HG03460 (cell line): Measurements from ENCODE around the gene BLCAP.
"Not testable (repeated sequence)": the region's sequence is repeated elsewhere in the genome, so short reads cannot be mapped to it uniquely, and the experiment has no call there.

Source experiments
- ATAC-seq: cut with Tn5 transposase; IDR thresholded peaks from one replicate; pipeline ENCODE4 v1.9.1; 2021; ENCODE audit not compliant: unreplicated experiment

The BLCAP gene

DNA sequence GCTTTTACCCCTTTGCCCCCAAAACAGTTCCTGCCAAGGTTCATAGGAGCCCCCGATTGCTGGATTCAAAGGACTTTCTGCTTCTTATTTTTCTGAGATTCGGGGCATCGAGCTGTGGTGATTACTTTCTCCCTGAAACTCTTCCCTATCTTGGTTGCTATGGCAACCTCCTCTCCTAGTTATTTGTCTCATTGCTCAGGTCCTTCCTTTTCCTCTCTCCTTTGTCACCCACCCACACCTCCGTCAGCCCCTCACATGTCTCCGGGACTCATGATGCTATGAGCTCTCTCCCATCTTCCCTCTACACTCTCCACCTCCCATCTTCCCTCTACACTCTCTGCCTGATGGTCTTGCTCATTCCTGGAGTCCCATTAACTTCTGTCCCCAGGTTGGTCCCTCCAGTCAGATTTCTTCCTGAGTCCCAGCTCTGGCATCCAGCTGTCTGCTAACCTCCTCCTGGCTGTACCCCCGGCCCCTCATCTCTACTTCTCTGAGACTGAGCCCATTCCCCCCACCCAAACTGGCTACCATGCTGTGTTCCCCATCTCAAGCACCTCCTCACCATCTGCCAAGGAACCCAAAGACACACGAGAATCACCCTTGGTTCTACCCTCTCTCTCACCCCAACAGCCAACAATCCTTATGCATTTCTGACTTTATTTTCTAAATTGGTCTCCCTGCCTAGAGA, 36.9 kb downstream of the BLCAP start:
- ATAC-seq, result no peak

DNA sequence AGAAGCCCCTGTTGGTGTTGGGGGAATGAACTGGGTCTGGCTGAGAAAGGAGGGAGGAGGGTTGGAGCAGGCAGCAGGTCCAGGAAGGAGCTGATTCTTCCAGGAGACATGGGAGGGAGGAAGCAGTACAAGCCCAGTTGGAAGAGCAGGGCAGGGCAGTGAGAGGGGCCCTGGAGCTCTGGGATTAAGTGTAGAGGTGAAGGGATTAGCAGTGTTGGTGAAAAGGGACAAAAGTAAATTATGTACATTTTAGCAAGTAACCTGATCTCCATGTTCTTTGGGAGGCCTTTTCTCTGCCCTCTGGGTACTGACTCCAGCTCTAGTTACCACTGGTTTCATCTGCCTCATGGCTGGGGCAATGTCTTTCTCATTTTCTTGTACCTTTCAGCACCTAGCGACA, 41.5 kb downstream of the BLCAP start:
- not testable (repeated sequence) for ATAC-seq

DNA sequence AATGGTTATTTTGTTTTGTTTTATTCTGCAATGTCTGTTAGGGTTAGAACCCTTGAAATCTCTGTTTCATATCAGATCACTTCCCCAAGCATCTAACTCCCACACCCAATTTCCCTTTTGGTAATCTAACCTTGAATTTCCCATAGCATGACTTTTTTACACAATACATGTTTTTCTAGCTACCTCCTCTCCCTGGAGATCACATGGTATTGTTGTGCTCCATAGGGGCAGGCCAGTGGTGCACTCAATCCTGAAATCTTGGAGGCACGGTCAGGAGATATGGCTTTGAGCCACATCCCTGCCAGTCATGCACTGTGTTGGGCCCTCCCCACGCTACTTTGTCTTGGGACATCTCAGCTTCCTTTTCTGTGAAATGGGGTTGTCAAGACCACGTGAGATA, 43.3 kb downstream of the BLCAP start:
- no peak for ATAC-seq

DNA sequence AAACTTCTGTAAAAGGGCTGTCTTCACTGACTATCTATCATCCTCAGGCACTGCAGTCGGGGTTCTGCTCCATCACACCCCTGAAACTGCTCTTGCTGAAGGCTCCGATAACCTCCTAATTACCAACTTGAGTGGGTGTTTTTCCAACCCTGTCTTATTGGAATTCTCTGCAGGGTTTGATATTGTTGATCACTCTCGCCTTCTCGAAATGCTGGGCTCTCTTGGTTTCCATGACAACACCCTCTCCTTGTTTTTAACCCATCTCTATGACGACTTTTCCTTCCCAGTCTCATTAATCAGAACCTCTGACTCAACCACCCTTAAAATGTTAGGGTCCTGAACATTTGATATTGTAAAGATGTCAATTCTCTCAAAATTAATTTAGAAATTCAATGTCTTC, 46.1 kb downstream of the BLCAP start:
- no peak for ATAC-seq

DNA sequence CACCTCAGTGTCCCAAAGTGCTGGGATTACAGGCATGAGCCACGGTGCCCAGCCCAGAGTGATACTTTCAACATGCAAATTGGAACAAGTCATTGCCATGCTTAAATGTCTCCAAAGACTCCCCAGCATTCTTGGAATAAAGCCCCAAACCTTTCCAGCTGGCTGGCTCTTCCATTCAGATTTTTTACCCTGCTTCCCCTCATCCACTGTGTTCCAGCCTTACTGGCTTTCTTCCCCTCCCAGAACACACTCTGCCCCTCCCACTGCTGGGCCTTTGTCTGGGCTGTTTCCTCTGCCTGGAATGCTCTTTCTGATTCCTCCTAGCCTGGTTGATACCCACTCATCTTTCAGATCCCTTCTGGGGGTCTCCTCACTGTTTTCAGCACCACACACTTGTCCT, 46.8 kb downstream of the BLCAP start:
- no peak for ATAC-seq

DNA sequence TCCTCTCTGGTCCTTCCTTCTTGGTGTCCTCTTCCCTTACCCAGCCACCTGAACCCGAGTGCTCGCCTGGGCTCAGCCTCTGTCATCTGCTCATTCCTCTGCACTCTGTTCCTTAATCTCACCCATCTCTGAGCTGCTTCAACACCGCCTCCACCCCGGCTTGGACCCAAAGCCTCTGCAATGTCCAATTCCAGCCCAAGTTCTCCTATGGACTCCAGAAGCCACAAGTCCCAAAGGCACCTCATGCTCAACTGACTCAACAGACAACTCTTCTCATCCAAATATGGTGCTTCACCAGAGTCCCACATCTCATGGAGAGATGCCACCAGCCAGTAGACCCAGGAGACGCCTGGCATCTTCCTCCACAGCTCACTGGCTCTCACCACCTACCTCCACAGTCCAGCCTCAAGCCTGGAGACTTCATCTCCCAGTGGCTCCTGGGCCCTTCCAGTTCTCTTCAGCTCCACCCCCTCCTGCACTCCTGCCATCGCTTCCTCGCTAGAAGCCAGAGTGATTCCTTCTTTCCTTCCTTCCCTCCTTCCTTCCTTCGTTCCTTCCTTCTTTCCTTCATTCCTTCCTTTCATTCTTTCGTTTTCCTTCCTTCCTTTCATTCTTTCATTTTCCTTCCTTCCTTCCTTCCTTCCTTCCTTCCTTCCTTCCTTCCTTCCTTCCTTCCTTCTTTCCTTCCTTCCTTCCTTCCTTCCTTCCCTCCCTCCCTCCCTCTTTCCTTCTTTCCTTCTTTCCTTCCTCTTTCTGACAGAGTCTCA, 47.6 kb downstream of the BLCAP start:
- ATAC-seq, result no peak

DNA sequence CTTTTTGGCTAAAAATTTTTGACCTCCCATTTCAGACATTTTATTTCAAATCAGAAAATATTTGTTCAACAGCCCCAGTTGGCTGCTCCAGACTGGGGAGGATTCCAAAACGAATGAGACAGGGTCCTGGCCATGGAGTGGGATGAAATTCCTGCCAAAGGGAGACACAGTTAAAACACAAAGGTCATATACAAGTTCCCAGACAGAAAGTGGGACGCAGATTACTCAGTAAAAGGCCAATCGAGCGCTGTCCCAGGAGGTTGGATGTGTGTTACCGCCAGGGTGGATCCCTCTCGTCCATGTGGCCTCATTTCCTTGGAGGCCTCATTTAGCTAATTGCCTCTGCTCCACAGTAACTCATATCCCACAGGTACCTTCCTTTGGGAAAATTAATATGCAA, 48.4 kb downstream of the BLCAP start:
- no peak for ATAC-seq

DNA sequence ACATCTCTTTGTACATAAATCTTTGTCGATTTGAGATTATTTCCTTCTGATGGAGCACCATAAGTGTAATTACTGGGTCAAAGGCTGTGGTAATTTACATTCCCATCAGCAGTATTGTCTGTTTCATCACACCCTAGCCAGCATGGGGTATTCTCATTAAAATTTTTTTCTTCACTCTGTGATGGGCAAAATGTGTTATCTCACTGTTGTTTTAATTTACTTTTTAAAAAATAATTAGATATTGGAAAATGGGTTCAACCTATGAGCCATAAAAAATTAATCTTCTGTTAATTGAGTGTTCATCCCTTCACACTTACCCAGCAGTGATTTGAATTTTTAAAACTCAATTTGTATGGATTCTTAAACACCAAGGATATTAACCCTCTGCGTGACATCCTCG, 50.6 kb downstream of the BLCAP start:
- no peak for ATAC-seq

DNA sequence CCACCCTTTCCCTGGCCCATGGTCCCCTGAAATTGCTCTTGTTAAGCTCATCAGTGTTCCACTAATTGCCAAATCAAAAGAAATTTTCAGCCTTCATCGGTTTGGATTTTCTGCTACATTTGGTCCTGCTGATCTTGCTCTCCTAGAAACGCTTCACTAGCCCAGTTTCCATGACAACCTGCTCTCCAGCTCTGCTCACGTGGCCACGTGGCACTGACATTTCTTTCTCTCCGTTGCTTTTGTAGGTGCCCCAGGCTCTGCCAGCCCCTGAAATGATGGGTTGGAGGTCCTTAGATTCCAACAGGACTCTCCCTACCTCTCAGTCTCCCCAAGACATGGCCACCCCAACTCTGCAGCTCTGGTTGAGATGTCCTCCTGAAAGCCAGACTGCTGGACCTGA, 52.4 kb downstream of the BLCAP start:
- no peak for ATAC-seq

DNA sequence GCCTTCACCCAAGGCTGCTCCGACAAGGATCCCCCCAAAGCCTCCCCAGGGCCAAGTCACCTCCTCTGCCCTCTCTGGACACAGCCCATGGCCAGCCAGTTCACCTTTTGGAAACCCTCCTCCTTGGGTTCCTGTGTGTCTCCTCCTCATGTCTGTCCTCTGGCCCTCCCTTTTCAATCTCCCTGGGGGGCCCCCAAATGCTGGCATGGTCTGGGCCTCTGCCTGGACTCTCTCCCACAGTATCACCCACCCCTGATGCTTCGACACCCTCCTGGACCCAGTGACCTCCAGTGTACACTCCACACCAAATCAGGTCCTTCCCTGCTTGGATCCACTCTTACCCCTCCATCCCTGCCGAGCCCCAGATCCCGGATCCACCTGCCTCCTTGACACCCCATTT, 53.3 kb downstream of the BLCAP start:
- no peak for ATAC-seq

DNA sequence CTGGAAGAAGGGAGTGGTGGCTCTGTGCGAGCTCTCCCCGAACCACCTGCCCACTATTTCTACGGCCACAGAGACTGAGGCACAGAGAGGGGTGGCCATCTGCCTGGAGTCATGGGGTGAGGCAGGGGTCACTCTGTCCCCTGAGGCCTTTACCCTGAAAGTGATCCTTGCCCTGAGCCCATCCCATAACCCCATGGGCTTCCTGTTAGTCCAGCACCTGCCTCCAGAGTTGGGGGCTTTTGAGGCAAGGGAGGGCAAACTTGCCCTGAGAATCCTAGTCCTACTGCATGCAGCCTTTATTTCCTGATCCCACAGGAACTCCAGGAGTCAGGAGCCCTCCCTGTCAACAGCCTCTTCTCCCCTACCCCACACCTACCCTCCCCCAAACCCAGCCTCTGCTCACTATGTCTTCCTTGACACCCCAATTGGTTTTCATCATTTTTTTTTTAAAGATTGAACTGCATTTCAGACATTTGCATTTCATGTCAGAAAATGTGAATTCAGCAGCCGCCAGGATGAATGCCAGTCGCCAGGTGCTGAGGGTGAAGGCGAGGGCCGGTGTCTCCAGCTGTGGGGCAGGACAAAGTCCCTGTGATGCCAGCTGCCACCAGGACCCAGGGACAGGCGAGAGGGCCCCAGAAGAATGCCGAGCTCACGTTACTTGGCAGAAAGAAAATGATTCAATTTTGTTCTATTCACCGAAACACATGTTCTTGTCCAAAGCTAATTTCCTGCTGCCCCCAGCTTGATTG, 54.3 kb downstream of the BLCAP start:
- no peak for ATAC-seq

DNA sequence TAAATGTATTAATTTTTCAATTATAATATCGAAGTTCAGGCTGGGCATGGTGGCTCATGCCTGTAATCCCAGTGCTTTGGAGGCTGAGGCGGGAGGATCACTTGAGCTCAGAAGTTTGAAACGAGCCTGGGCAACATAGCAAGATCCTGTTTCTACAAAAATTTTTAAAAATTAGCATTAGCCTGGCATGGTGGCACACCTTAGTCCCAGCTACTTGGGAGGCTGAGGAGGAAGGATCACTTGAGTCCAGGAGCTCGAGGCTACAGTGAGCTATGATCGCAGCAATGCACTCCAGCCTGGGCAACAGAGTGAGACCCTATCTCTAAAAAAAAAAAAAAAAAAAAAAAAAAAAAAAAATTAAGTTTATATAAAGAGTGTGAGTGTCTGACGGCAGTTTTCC, 55.2 kb downstream of the BLCAP start:
- not testable (repeated sequence) for ATAC-seq

DNA sequence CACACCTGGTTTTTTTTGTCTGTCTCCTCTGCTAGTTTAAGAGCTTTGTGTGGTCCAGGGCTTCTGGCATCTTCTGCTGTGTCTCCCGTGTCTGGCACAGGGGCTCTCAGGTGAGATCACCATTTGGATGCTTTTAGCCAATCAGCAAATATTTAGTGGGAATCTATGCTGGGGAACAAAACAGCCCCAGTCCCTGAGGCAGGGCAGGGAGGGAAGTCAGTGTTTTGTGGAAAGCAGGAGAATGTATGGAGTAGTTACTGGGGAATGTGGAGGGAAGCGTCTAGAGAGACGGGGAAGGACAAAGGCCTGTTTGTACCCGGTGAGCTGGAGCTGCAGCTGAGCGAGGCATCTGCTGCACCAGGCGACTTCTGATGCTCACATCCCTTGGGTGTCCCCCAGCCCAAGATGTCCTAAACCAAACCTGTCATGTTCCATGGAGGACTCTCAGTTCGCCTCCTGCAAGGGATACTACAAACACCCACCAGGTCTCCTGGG, 55.9 kb downstream of the BLCAP start:
- ATAC-seq, result no peak

DNA sequence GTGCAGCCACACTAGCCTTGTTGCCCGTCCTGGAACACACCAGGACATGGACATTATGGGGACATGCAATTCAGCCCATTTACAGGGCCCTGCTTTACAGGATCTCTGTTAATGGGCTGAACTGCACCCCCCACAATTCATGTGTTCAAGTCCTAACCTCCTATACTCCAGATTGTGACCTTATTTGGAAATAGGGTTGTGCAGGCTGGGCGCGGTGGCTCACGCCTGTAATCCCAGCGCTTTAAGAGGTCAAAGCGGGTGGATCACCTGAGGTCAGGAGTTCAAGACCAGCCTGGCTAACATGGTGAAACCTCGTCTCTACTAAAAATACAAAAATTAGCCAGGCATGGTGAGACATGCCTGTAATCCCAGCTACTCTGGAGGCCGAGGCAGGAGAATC, 57.5 kb downstream of the BLCAP start:
- not testable (repeated sequence) for ATAC-seq

DNA sequence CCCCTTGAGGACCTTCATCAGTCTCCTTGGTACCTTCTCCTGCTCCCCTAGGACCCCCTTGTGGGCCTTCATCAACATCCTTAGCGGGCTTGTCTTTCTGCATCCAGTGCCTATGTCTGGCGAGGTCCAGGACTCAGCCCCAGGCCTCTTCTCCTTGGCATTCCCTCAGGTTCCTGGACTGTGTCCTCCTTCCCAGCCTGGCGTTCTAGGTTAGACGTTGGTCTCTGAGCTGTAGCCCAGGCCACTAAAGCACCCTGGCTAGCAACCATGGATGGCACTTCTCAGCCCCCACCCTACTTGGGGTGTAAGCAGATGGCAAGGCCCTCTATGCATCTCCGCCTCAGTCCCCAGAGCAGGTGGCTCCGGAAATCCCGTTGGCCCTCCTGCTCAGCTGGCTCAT, 58.1 kb downstream of the BLCAP start:
- no peak for ATAC-seq

DNA sequence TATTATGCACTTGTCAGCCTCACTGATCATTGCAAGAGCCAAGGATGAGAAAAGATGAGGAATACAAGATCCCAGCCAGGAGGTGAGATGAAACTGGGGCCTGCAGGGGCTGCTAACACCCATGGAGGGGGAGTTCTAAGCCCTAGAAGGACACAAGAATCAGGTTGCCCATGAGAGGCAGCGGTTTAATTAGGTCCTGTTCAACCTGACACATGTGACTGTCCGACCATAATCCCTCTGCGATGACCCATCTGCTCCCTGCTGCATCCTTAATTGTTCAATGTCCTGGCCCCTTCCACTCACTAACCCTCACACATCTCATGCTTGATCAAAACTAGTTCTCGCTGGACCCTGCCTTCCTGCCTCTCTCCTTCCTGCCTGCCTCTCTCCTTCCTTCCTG, 58.8 kb downstream of the BLCAP start:
- ATAC-seq, result no peak
